Gastroesophageal sphincter (tissue), 4 donors: ENCODE measurements around the gene SBNO1. TPM values are rescaled to one million over a fixed set of nuclear protein-coding genes. Genes with fewer than 3 reads are reported as not detected.
"Not testable (repeated sequence)": the region's sequence is repeated elsewhere in the genome, so short reads cannot be mapped to it uniquely, and the experiment has no call there.

Experiments used
- ATAC-seq: fragments of 150-250 bp; one replicate; pipeline ENCODE4 v1.9.1; 2016; ENCODE audit warnings: mild to moderate bottlenecking, moderate library complexity
- H3K27ac ChIP-seq, 4 donors: fragments of 200-600 bp; sonication (generic) in 3 of 4; 1 replicate in 3 of 4; 2 replicates in 1 of 4; pipeline ENCODE4 v1.5.1; 2016 to 2019
- H3K27me3 ChIP-seq: fragments of 200-600 bp; sonication (generic); one replicate; pipeline ENCODE4 v1.5.1; 2019
- H3K36me3 ChIP-seq, 2 donors: fragments of 200-600 bp; sonication (generic); one replicate each; pipeline ENCODE4 v1.5.1; 2019; ENCODE audit warnings: control low read depth in 1 of 2
- H3K4me1 ChIP-seq, 3 donors: fragments of 200-600 bp; sonication (generic); 1 replicate in 2 of 3; 2 replicates in 1 of 3; pipeline ENCODE4 v1.5.1; 2016 to 2019; ENCODE audit warnings: control low read depth in 2 of 3
- H3K4me3 ChIP-seq, 2 donors: fragments of 200-600 bp; sonication (generic); one replicate each; pipeline ENCODE4 v1.5.1; 2019; ENCODE audit warnings: mild to moderate bottlenecking in 1 of 2, moderate library complexity in 1 of 2
- H3K9me3 ChIP-seq, 3 donors: fragments of 200-600 bp; sonication (generic); one replicate each; pipeline ENCODE4 v1.5.1; 2017 to 2019; ENCODE audit warnings: control low read depth in 2 of 3
- CTCF ChIP-seq, 4 experiments: fragments of 200-600 bp in 2 of 4; fragments of 450-650 bp in 2 of 4; sonication (generic) in 1 of 4; IDR thresholded peaks; one replicate each; pipeline ENCODE4 v1.5.1; 2017 to 2019; ENCODE audit warnings: antibody characterized with exemption in 4 of 4, mild to moderate bottlenecking in 2 of 4, moderate library complexity in 2 of 4
- EP300 ChIP-seq: sonication (generic); formaldehyde crosslinking; IDR thresholded peaks from one replicate; pipeline ENCODE4 v1.6.1; 2017; ENCODE audit warnings: antibody characterized with exemption, mild to moderate bottlenecking
- POLR2A ChIP-seq, 2 donors: fragments of 450-650 bp; IDR thresholded peaks; one replicate each; pipeline ENCODE4 v1.6.1; 2017; ENCODE audit warnings: antibody characterized with exemption in 2 of 2, mild to moderate bottlenecking in 2 of 2, moderate library complexity in 1 of 2
- POLR2AphosphoS5 ChIP-seq: sonication (generic); formaldehyde crosslinking; IDR thresholded peaks from one replicate; pipeline ENCODE4 v1.6.1; 2017; ENCODE audit warnings: antibody characterized with exemption
- WGBS, 2 donors: methylation state at CpG; one replicate each; pipeline ENCODE4 v1.1.5; 2018; ENCODE audit warnings: low coverage in 1 of 2; 5-methylcytosine and 5-hydroxymethylcytosine counted together
- total RNA-seq, 4 donors: library from RNA; depleted of rRNA; stranded (reverse); fragments of >200 nt; gene quantifications; one replicate each; pipeline ENCODE4 v1.1.0, GENCODE V29; 2016

The SBNO1 gene
- total RNA-seq, 4 donors from 2014 or later: 25.3 to 35.7 (median 33.2) TPM

- TF ChIP-seq POLR2AphosphoS5 (no peak), CTCF (IDR thresholded peaks at IDR 0.05) (no peak), EP300 (no peak), POLR2A (IDR thresholded peaks at IDR 0.05) (no peak)
- Histone ChIP-seq H3K4me3 (no peak overlapping the region), H3K27me3 (no peaks in the 10 kb centered on the region), H3K9me3 (no peaks in the 10 kb centered on the region), H3K27ac (peak overlapping the region in 1 of 4 donors; percentile 27), H3K4me1 (peaks cover 0 to 39% (median 12%) of the 10 kb centered on the region in 3 donors), H3K36me3 (peaks cover 0 to 60% of the 10 kb centered on the region in 2 donors)
- 69 to 74% methylated on average over 10 of the region's 24 CpGs for WGBS, 2 donors
- peak; percentile 41 for ATAC-seq
Observed at GRCh38 chr12:123253641-123254459, 110.8 kb downstream of the SBNO1 start.

GRCh38 chr12:123252365-123252764, 112.3 kb downstream of the SBNO1 start:
- not testable (repeated sequence) for ATAC-seq, H3K27me3 ChIP-seq, H3K9me3 ChIP-seq, H3K27ac ChIP-seq, H3K4me3 ChIP-seq
- Histone ChIP-seq H3K36me3 (peaks cover 0 to 51% of the 10 kb centered on the region in 2 donors), H3K4me1 (peaks cover 0 to 44% (median 12%) of the 10 kb centered on the region in 3 donors)
- 31 to 66% methylated on average over 3 to 5 of the region's 9 CpGs for WGBS, 2 donors

- peaks cover 0 to 43% of the 10 kb centered on the region in 2 donors for H3K36me3 ChIP-seq
- ATAC-seq: no peak
- H3K4me3 ChIP-seq: no peak overlapping the region
- no peaks in the 10 kb centered on the region for H3K9me3 ChIP-seq
- peaks cover 0 to 44% (median 12%) of the 10 kb centered on the region in 3 donors for H3K4me1 ChIP-seq
- TF ChIP-seq EP300: no peak
- TF ChIP-seq POLR2A (IDR thresholded peaks at IDR 0.05): no peak
- no peak for TF ChIP-seq CTCF (IDR thresholded peaks at IDR 0.05)
- TF ChIP-seq POLR2AphosphoS5: no peak
- H3K27ac ChIP-seq: no peak overlapping the region
- H3K27me3 ChIP-seq: no peaks in the 10 kb centered on the region
- WGBS, 2 donors: 43 to 90% methylated on average over 1 to 4 of the region's 8 CpGs
Observed at GRCh38 chr12:123251403-123252076, 113.1 kb downstream of the SBNO1 start.

- TF ChIP-seq EP300 (no peak), POLR2AphosphoS5 (no peak), CTCF (IDR thresholded peaks at IDR 0.05) (no peak), POLR2A (IDR thresholded peaks at IDR 0.05) (no peak)
- Histone ChIP-seq H3K4me1 (peaks cover 0 to 44% (median 12%) of the 10 kb centered on the region in 3 donors), H3K9me3 (no peaks in the 10 kb centered on the region), H3K4me3 (no peak overlapping the region), H3K27me3 (no peaks in the 10 kb centered on the region), H3K27ac (peak overlapping the region in 1 of 4 donors; percentile 33), H3K36me3 (peaks cover 0 to 35% of the 10 kb centered on the region in 2 donors)
- no peak for ATAC-seq
- 75 to 92% methylated on average over 7 to 8 of the region's 13 CpGs for WGBS, 2 donors
Observed at GRCh38 chr12:123250471-123251383, 113.9 kb downstream of the SBNO1 start.

GRCh38 chr12:123248996-123249741, 115.5 kb downstream of the SBNO1 start:
- H3K36me3 ChIP-seq: peaks cover 0 to 19% of the 10 kb centered on the region in 2 donors
- H3K4me1 ChIP-seq: peaks cover 0 to 43% (median 12%) of the 10 kb centered on the region in 3 donors
- H3K27me3 ChIP-seq, H3K9me3 ChIP-seq, H3K27ac ChIP-seq, H3K4me3 ChIP-seq, ATAC-seq: not testable (repeated sequence)
- 78 to 80% methylated on average over 1 of the region's 26 CpGs for WGBS, 2 donors

GRCh38 chr12:123248129-123248528, 116.5 kb downstream of the SBNO1 start:
- H3K4me3 ChIP-seq, H3K27ac ChIP-seq, H3K27me3 ChIP-seq, ATAC-seq, H3K9me3 ChIP-seq: not testable (repeated sequence)
- 86 to 89% methylated on average over 1 to 2 of the region's 2 CpGs for WGBS, 2 donors
- H3K4me1 ChIP-seq: peaks cover 0 to 43% (median 12%) of the 10 kb centered on the region in 3 donors
- H3K36me3 ChIP-seq: peaks cover 0 to 12% of the 10 kb centered on the region in 2 donors
